Liver (tissue), 9 donors: ENCODE measurements around the gene COBL. TPM values are rescaled to one million over a fixed set of nuclear protein-coding genes. Genes with fewer than 3 reads are reported as not detected.

ENCODE experiments used
- DNase-seq: peaks from one replicate; pipeline ENCODE4 v3.0.0-alpha.2; 2017; ENCODE audit warnings: low spot score
- H3K27ac ChIP-seq, 2 donors: one replicate each; pipeline ENCODE4 v1.7.0; 2013; ENCODE audit warnings: inconsistent platforms in 2 of 2, low read length in 2 of 2, control low read depth in 1 of 2, low read depth in 1 of 2, mild to moderate bottlenecking in 1 of 2
- H3K27me3 ChIP-seq, 4 donors: one replicate each; pipeline versions ENCODE4 v1.6.1 to v1.7.0; 2013; ENCODE audit warnings: low read length in 3 of 4, inconsistent platforms in 1 of 4, mild to moderate bottlenecking in 1 of 4, moderate library complexity in 1 of 4; ENCODE audit not compliant: control insufficient read depth in 4 of 4, insufficient read depth in 4 of 4
- H3K36me3 ChIP-seq, 4 donors: one replicate each; pipeline versions ENCODE4 v1.6.1 to v1.7.0; 2013; ENCODE audit warnings: low read length in 3 of 4, mild to moderate bottlenecking in 3 of 4, low read depth in 1 of 4, moderate library complexity in 1 of 4; ENCODE audit not compliant: control insufficient read depth in 4 of 4, insufficient read depth in 3 of 4
- H3K4me1 ChIP-seq, 4 donors: one replicate each; pipeline versions ENCODE4 v1.6.1 to v1.7.0; 2013; ENCODE audit warnings: low read length in 3 of 4, mild to moderate bottlenecking in 3 of 4, moderate library complexity in 1 of 4; ENCODE audit not compliant: control insufficient read depth in 4 of 4, insufficient read depth in 4 of 4
- H3K4me3 ChIP-seq, 3 donors: one replicate each; pipeline versions ENCODE4 v1.6.1 to v1.7.0; 2013; ENCODE audit warnings: low read length in 3 of 3, control low read depth in 1 of 3, low read depth in 1 of 3, mild to moderate bottlenecking in 1 of 3
- H3K9ac ChIP-seq, 2 donors: one replicate each; pipeline ENCODE4 v1.7.0; 2013; ENCODE audit warnings: low read length in 2 of 2, mild to moderate bottlenecking in 2 of 2, moderate library complexity in 2 of 2, control low read depth in 1 of 2, low read depth in 1 of 2
- H3K9me3 ChIP-seq, 4 donors: one replicate each; pipeline versions ENCODE4 v1.6.1 to v1.7.0; 2013; ENCODE audit warnings: low read length in 3 of 4; ENCODE audit not compliant: control insufficient read depth in 4 of 4
- EGR1 ChIP-seq, 2 donors: IDR thresholded peaks; 2 replicates each; pipeline ENCODE4 v1.6.1; 2016 to 2018; ENCODE audit warnings: antibody characterized with exemption in 2 of 2, low read depth in 2 of 2
- FOXA1 ChIP-seq: IDR thresholded peaks from 2 replicates; pipeline ENCODE4 v1.6.1; 2016; ENCODE audit warnings: antibody characterized with exemption
- FOXA2 ChIP-seq: IDR thresholded peaks from 2 replicates; pipeline ENCODE4 v1.6.1; 2016; ENCODE audit warnings: antibody characterized with exemption
- HNF4A ChIP-seq, 2 donors: conservative IDR thresholded peaks; 2 replicates each; pipeline ENCODE4 v1.6.1; 2016; ENCODE audit warnings: antibody characterized with exemption in 2 of 2, mild to moderate bottlenecking in 2 of 2
- HNF4G ChIP-seq: IDR thresholded peaks from 2 replicates; pipeline ENCODE4 v1.6.1; 2016; ENCODE audit warnings: antibody characterized with exemption
- JUND ChIP-seq, 2 donors: IDR thresholded peaks; 2 replicates each; pipeline ENCODE4 v1.6.1; 2016; ENCODE audit warnings: antibody characterized with exemption in 2 of 2
- NR2F2 ChIP-seq: IDR thresholded peaks from 2 replicates; pipeline ENCODE4 v1.6.1; 2016; ENCODE audit warnings: antibody characterized with exemption
- RXRA ChIP-seq, 2 donors: IDR thresholded peaks; 2 replicates each; pipeline ENCODE4 v1.6.1; 2017 to 2018; ENCODE audit warnings: antibody characterized with exemption in 2 of 2, mild to moderate bottlenecking in 1 of 2
- SP1 ChIP-seq: IDR thresholded peaks from 2 replicates; pipeline ENCODE4 v1.6.1; 2018; ENCODE audit warnings: antibody characterized with exemption, mild to moderate bottlenecking
- TAF1 ChIP-seq: conservative IDR thresholded peaks from 2 replicates; pipeline ENCODE4 v1.6.1; 2016; ENCODE audit warnings: antibody characterized with exemption, mild to moderate bottlenecking
- YY1 ChIP-seq: IDR thresholded peaks from 2 replicates; pipeline ENCODE4 v1.6.1; 2016; ENCODE audit warnings: antibody characterized with exemption, mild to moderate bottlenecking
- WGBS: extraction: QIAGEN DNeasy Blood & Tissue Kit; methylation state at CpG from one replicate; pipeline ENCODE4 v1.1.7; 2013; 5-methylcytosine and 5-hydroxymethylcytosine counted together
- polyA plus RNA-seq, 2 donors: library from polyadenylated mRNA; stranded (reverse) in 1 of 2; unstranded in 1 of 2; fragments of 200-250 nt in 1 of 2; fragments of >200 nt in 1 of 2; fragmentation: Nextera tagmentation in 1 of 2; extraction: Ambion mirVana in 1 of 2; gene quantifications; one replicate each; pipeline versions ENCODE4 v1.2.1 to v1.2.3, GENCODE V29; 2013 to 2015
- total RNA-seq, 2 donors: library from RNA; depleted of rRNA; stranded (reverse); fragments of >200 nt; gene quantifications; one replicate each; pipeline ENCODE4 v1.2.3, GENCODE V29; 2014
- TF ChIP-seq, protein P1 (sequence below): IDR thresholded peaks from 2 replicates; pipeline ENCODE4 v1.6.1; 2016; ENCODE audit warnings: antibody characterized with exemption
- TF ChIP-seq, protein P2 (sequence below): IDR thresholded peaks from 2 replicates; pipeline ENCODE4 v1.6.1; 2016; ENCODE audit warnings: antibody characterized with exemption
- TF ChIP-seq, protein P3 (sequence below): IDR thresholded peaks from 2 replicates; pipeline ENCODE4 v1.6.1; 2016; ENCODE audit warnings: antibody characterized with exemption, mild to moderate bottlenecking
- TF ChIP-seq, protein P4 (sequence below): fragments of 150-350 bp; IDR thresholded peaks from 2 replicates; pipeline ENCODE4 v1.5.1; 2017; ENCODE audit warnings: improper control_type of control experiment, low read depth, low read length; ENCODE audit not compliant: missing input control
- donor health status: healthy.
- donor health status: healthy.
- donor health status: healthy.
- donor health status: healthy.
- donor health status: healthy.

The COBL gene
- total and polyA plus RNA-seq, 4 donors: 5.8 to 18.7 (median 10.7) TPM

DNA sequence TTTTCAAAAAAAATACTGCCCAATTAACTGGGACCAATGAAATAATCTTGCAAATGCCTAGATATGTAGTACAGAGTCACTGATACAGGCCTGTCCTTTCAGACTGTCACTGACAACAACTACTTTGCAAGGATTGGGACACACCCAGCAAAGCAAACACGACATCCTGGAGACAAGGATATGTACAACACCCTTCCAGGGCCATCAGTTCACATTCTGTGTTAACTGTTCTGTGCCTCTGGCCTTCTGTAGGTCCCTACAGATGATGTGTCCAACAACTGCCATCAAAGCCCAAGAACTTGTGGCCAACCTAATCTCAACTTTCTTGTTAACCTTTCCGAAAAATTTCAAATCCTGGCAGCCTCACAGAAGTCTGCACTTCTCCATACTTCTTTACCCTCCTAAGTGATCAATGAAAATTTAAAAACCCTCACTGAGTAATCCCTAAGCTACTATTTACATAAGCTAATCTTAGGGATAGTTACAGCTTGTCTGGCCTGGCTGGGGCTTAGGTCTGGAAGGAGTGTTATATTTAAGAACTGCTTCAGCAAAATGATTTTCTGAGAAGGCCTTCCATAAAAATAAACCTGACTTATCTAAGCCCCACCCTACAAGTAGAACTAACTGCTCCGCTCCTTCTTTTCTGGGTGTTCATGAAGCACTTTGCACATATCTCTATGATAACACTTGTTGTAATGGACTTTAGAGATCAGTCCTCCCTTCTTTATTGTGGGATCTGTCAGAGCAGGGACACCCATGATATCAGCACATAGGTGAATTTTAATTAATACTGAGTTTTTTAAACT, 21.0 kb downstream of the COBL start:
- Histone ChIP-seq H3K9me3 (no peaks in the 10 kb centered on the region), H3K4me1 (peaks cover 0 to 6% (median 0%) of the 10 kb centered on the region in 4 donors), H3K9ac (no peak overlapping the region), H3K4me3 (no peak overlapping the region), H3K36me3 (no peaks in the 10 kb centered on the region), H3K27ac (no peak overlapping the region), H3K27me3 (no peaks in the 10 kb centered on the region)
- TF ChIP-seq, protein P1, sequence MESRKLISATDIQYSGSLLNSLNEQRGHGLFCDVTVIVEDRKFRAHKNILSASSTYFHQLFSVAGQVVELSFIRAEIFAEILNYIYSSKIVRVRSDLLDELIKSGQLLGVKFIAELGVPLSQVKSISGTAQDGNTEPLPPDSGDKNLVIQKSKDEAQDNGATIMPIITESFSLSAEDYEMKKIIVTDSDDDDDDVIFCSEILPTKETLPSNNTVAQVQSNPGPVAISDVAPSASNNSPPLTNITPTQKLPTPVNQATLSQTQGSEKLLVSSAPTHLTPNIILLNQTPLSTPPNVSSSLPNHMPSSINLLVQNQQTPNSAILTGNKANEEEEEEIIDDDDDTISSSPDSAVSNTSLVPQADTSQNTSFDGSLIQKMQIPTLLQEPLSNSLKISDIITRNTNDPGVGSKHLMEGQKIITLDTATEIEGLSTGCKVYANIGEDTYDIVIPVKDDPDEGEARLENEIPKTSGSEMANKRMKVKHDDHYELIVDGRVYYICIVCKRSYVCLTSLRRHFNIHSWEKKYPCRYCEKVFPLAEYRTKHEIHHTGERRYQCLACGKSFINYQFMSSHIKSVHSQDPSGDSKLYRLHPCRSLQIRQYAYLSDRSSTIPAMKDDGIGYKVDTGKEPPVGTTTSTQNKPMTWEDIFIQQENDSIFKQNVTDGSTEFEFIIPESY: no peak
- no peak for TF ChIP-seq TAF1
- TF ChIP-seq RXRA (IDR thresholded peaks at IDR 0.05): no peak
- no peak for TF ChIP-seq NR2F2
- no peak for TF ChIP-seq YY1
- TF ChIP-seq HNF4A (conservative IDR thresholded peaks at IDR 0.05): no peak
- no peak for TF ChIP-seq SP1
- TF ChIP-seq, protein P2, sequence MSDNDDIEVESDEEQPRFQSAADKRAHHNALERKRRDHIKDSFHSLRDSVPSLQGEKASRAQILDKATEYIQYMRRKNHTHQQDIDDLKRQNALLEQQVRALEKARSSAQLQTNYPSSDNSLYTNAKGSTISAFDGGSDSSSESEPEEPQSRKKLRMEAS: no peak
- no peak for TF ChIP-seq JUND (IDR thresholded peaks at IDR 0.05)
- TF ChIP-seq HNF4G: no peak
- no peak for TF ChIP-seq EGR1 (IDR thresholded peaks at IDR 0.05; ENCODE audit: low read depth in 2 of 2)
- DNase-seq: no peak
- 67% methylated on average over 3 of the region's 3 CpGs for WGBS

DNA sequence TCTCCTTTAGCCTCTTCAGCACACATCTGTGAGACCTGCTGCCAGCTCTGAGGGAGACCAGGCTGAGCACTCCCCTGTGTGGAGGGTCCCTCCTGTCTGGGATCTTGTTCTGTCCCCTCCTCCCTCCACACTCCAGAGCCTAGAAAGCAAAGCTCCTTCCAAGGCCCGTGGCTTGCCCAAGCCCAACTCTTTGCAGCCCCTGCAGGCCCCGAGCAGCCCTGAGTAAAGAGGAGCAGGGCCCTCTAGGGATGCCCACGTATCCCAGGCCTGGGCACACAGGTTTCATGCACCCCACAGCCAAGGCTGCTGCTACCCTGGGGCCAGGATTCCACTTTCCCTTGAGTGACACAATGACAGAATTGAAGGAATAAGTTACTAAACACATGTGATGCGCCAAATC, 24.0 kb downstream of the COBL start:
- no peak for DNase-seq
- H3K27ac ChIP-seq: no peak overlapping the region
- H3K9me3 ChIP-seq: no peaks in the 10 kb centered on the region
- WGBS: 79% methylated on average over 4 of the region's 4 CpGs
- no peaks in the 10 kb centered on the region for H3K36me3 ChIP-seq
- no peaks in the 10 kb centered on the region for H3K27me3 ChIP-seq
- H3K4me1 ChIP-seq: peaks cover 0 to 17% (median 1%) of the 10 kb centered on the region in 4 donors
- no peak overlapping the region for H3K4me3 ChIP-seq
- TF ChIP-seq, protein P3, sequence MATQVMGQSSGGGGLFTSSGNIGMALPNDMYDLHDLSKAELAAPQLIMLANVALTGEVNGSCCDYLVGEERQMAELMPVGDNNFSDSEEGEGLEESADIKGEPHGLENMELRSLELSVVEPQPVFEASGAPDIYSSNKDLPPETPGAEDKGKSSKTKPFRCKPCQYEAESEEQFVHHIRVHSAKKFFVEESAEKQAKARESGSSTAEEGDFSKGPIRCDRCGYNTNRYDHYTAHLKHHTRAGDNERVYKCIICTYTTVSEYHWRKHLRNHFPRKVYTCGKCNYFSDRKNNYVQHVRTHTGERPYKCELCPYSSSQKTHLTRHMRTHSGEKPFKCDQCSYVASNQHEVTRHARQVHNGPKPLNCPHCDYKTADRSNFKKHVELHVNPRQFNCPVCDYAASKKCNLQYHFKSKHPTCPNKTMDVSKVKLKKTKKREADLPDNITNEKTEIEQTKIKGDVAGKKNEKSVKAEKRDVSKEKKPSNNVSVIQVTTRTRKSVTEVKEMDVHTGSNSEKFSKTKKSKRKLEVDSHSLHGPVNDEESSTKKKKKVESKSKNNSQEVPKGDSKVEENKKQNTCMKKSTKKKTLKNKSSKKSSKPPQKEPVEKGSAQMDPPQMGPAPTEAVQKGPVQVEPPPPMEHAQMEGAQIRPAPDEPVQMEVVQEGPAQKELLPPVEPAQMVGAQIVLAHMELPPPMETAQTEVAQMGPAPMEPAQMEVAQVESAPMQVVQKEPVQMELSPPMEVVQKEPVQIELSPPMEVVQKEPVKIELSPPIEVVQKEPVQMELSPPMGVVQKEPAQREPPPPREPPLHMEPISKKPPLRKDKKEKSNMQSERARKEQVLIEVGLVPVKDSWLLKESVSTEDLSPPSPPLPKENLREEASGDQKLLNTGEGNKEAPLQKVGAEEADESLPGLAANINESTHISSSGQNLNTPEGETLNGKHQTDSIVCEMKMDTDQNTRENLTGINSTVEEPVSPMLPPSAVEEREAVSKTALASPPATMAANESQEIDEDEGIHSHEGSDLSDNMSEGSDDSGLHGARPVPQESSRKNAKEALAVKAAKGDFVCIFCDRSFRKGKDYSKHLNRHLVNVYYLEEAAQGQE: no peak
- TF ChIP-seq HNF4G (no peak), FOXA1 (no peak), NR2F2 (no peak), EGR1 (IDR thresholded peaks at IDR 0.05; ENCODE audit: low read depth in 2 of 2) (no peak), FOXA2 (no peak)
- TF ChIP-seq, protein P4, sequence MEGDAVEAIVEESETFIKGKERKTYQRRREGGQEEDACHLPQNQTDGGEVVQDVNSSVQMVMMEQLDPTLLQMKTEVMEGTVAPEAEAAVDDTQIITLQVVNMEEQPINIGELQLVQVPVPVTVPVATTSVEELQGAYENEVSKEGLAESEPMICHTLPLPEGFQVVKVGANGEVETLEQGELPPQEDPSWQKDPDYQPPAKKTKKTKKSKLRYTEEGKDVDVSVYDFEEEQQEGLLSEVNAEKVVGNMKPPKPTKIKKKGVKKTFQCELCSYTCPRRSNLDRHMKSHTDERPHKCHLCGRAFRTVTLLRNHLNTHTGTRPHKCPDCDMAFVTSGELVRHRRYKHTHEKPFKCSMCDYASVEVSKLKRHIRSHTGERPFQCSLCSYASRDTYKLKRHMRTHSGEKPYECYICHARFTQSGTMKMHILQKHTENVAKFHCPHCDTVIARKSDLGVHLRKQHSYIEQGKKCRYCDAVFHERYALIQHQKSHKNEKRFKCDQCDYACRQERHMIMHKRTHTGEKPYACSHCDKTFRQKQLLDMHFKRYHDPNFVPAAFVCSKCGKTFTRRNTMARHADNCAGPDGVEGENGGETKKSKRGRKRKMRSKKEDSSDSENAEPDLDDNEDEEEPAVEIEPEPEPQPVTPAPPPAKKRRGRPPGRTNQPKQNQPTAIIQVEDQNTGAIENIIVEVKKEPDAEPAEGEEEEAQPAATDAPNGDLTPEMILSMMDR: no peak
- TF ChIP-seq, protein P1: no peak
- TF ChIP-seq, protein P2: no peak
- H3K9ac ChIP-seq: no peak overlapping the region
